SH-SY5Y (cell line): ENCODE measurements around the gene RPL19.

ENCODE experiments used
- GATA2 ChIP-seq: IDR thresholded peaks from 2 replicates; pipeline ENCODE4 v1.6.1; 2011; ENCODE audit warnings: mild to moderate bottlenecking, low read depth, low read length
- GATA3 ChIP-seq: IDR thresholded peaks from 2 replicates; pipeline ENCODE4 v1.6.1; 2011; ENCODE audit warnings: low read depth, mild to moderate bottlenecking, low read length, moderate library complexity

GRCh38 chr17:39225959-39226683 is 26.0 kb downstream of the RPL19 start:
- TF ChIP-seq GATA2: no peak
- TF ChIP-seq GATA3: no peak
